ENCODE results near the gene MS4A10. TPM values are rescaled to one million over a fixed set of nuclear protein-coding genes. Genes with fewer than 3 reads are reported as not detected.

The MS4A10 gene
- total RNA-seq, 1 donor from 2014 or later = not detected

- no peak for DNase-seq (ENCODE audit: low read depth in 2 of 2)
Observed at GRCh38 chr11:60765355-60765754, 19.8 kb upstream of the MS4A10 start.

- DNase-seq (ENCODE audit: low read depth in 2 of 2) = no peak
Observed at GRCh38 chr11:60766547-60766946, 18.6 kb upstream of the MS4A10 start.

- DNase-seq (ENCODE audit: low read depth in 2 of 2) = peak; percentile 23 to 32
Observed at GRCh38 chr11:60767388-60767811, 17.7 kb upstream of the MS4A10 start.

- no peak for DNase-seq (ENCODE audit: low read depth in 2 of 2)
Observed at GRCh38 chr11:60768202-60768601, 16.9 kb upstream of the MS4A10 start.

- no peak for DNase-seq (ENCODE audit: low read depth in 2 of 2)
Observed at GRCh38 chr11:60769273-60769672, 15.9 kb upstream of the MS4A10 start.

- DNase-seq (ENCODE audit: low read depth in 2 of 2) = no peak
Observed at GRCh38 chr11:60769811-60770210, 15.3 kb upstream of the MS4A10 start.

- DNase-seq (ENCODE audit: low read depth in 2 of 2) = no peak
Observed at GRCh38 chr11:60771146-60771545, 14.0 kb upstream of the MS4A10 start.

GRCh38 chr11:60771879-60772525, 13.1 kb upstream of the MS4A10 start:
- DNase-seq (ENCODE audit: low read depth in 2 of 2) = peak in 1 of 2 donors; percentile 67

- DNase-seq (ENCODE audit: low read depth in 2 of 2) = no peak
Observed at GRCh38 chr11:60772666-60773065, 12.5 kb upstream of the MS4A10 start.

- DNase-seq (ENCODE audit: low read depth in 2 of 2) = no peak
Observed at GRCh38 chr11:60774726-60775125, 10.4 kb upstream of the MS4A10 start.

- peak; percentile 94 to 95 for DNase-seq (ENCODE audit: low read depth in 2 of 2)
Observed at GRCh38 chr11:60775420-60775961, 9.6 kb upstream of the MS4A10 start.

- DNase-seq (ENCODE audit: low read depth in 2 of 2) = peak; percentile 47 to 59
Observed at GRCh38 chr11:60776167-60776566, 9.0 kb upstream of the MS4A10 start.

- DNase-seq (ENCODE audit: low read depth in 2 of 2) = no peak
Observed at GRCh38 chr11:60777106-60777505, 8.0 kb upstream of the MS4A10 start.

- DNase-seq (ENCODE audit: low read depth in 2 of 2) = peak; percentile 98
Observed at GRCh38 chr11:60777572-60777971, 7.6 kb upstream of the MS4A10 start.

GRCh38 chr11:60780065-60780464, 5.1 kb upstream of the MS4A10 start:
- DNase-seq (ENCODE audit: low read depth in 2 of 2) = no peak

- DNase-seq (ENCODE audit: low read depth in 2 of 2) = no peak
Observed at GRCh38 chr11:60780774-60781173, 4.4 kb upstream of the MS4A10 start.

GRCh38 chr11:60781286-60781980, 3.7 kb upstream of the MS4A10 start:
- no peak for DNase-seq (ENCODE audit: low read depth in 2 of 2)

GRCh38 chr11:60781981-60782316, 3.2 kb upstream of the MS4A10 start:
- no peak for DNase-seq (ENCODE audit: low read depth in 2 of 2)

GRCh38 chr11:60782393-60783140, 2.6 kb upstream of the MS4A10 start:
- DNase-seq (ENCODE audit: low read depth in 2 of 2) = no peak

- DNase-seq (ENCODE audit: low read depth in 2 of 2) = no peak
Observed at GRCh38 chr11:60783141-60783484, 2.0 kb upstream of the MS4A10 start.

GRCh38 chr11:60783911-60784310, 1.2 kb upstream of the MS4A10 start:
- DNase-seq (ENCODE audit: low read depth in 2 of 2) = no peak

- DNase-seq (ENCODE audit: low read depth in 2 of 2) = peak in 1 of 2 donors; percentile 86
Observed at GRCh38 chr11:60785806-60786361, 751 bp downstream of the MS4A10 start.
